Panc1 (cell line): Measurements from ENCODE around the gene ATXN2. TPM values are rescaled to one million over a fixed set of nuclear protein-coding genes. Genes with fewer than 3 reads are reported as not detected.

Experiments used
- ATAC-seq: fragments of 200-7000 bp; cut with Tn5 transposase; 2 replicates; pipeline ENCODE4 v1.9.1; 2020; ENCODE audit warnings: mild to moderate bottlenecking, moderate library complexity
- BruUV-seq: library from RNA; stranded (reverse); fragments of 400-500 nt; replicated peaks from 2 replicates; lab custom pipeline; 2021; lab: Mats Ljungman, UMichigan
- CTCF ChIA-PET: fragments of 300-600 bp; sonication (Branson Sonifier 250); formaldehyde crosslinking; loops from one replicate; lab custom pipeline; 2022; ENCODE audit warnings: antibody characterized with exemption; lab: Charles Lee
- POLR2A ChIA-PET: fragments of 300-600 bp; sonication (Branson Sonifier 250); formaldehyde crosslinking; loops from one replicate; lab custom pipeline; 2022; ENCODE audit warnings: antibody characterized with exemption; lab: Charles Lee
- DNase-seq: peaks from one replicate; pipeline ENCODE4 v3.0.0-alpha.2; 2010; ENCODE audit warnings: low read depth, low spot score
- H3K27ac ChIP-seq: 2 replicates; pipeline ENCODE4 v1.5.1; 2011; ENCODE audit warnings: mild to moderate bottlenecking, low read length, inconsistent platforms
- H3K27me3 ChIP-seq: fragments of 200-500 bp; sonication (Bioruptor generic); 2 replicates; pipeline ENCODE4 v1.6.0; 2014; ENCODE audit warnings: low read length, inconsistent platforms; ENCODE audit not compliant: control insufficient read depth, insufficient read depth
- H3K36me3 ChIP-seq: fragments of 200-500 bp; sonication (Bioruptor generic); 2 replicates; pipeline ENCODE4 v1.5.1; 2014; ENCODE audit warnings: inconsistent platforms, mild to moderate bottlenecking, low read length, moderate library complexity; ENCODE audit not compliant: control insufficient read depth, insufficient read depth
- H3K4me1 ChIP-seq: 2 replicates; pipeline ENCODE4 v1.5.1; 2011; ENCODE audit warnings: inconsistent platforms, mild to moderate bottlenecking, low read length, moderate library complexity; ENCODE audit not compliant: control insufficient read depth, insufficient read depth
- H3K4me3 ChIP-seq, 2 experiments: 2 replicates each; pipeline ENCODE4 v1.5.1; 2011 to 2012; ENCODE audit warnings: low read depth in 2 of 2, low read length in 2 of 2, mild to moderate bottlenecking in 2 of 2, inconsistent platforms in 1 of 2, moderate library complexity in 1 of 2
- H3K9me3 ChIP-seq: fragments of 200-500 bp; sonication (Bioruptor generic); 2 replicates; pipeline ENCODE4 v1.5.1; 2014; ENCODE audit warnings: low read depth, mild to moderate bottlenecking, inconsistent platforms, low read length, moderate library complexity; ENCODE audit not compliant: control insufficient read depth, insufficient read depth
- POLR2AphosphoS5 ChIP-seq: IDR thresholded peaks from 2 replicates; pipeline ENCODE4 v1.6.1; 2012; ENCODE audit warnings: mild to moderate bottlenecking, low read depth, low read length, moderate library complexity
- SIN3A ChIP-seq: IDR thresholded peaks from 2 replicates; pipeline ENCODE4 v1.6.1; 2012; ENCODE audit warnings: low read depth, mild to moderate bottlenecking, low read length, moderate library complexity, borderline replicate concordance; ENCODE audit not compliant: insufficient read depth
- TCF7L2 ChIP-seq: IDR thresholded peaks from 2 replicates; pipeline ENCODE4 v1.6.1; 2011; ENCODE audit warnings: mild to moderate bottlenecking, low read depth, low read length, inconsistent platforms
- in situ Hi-C: cut with HindIII; loops from 2 replicates; pipeline ENCODE4 v1.10.0; 2016; ENCODE audit warnings: low sequenced_read_pairs, low pct_unique_long_range_greater_than_20kb
- intact Hi-C: fragments of 100-400 bp; cut with micrococcal nuclease; formaldehyde crosslinking; loops from one replicate; pipeline ENCODE4 v1.10.0; 2022; ENCODE audit not compliant: unreplicated experiment
- total RNA-seq: library from RNA; stranded (reverse); gene quantifications from one replicate; pipeline ENCODE4 v1.2.1, GENCODE V29; 2021; ENCODE audit not compliant: unreplicated experiment
- TF ChIP-seq, protein P1 (sequence below): fragments of 450-650 bp; IDR thresholded peaks from 2 replicates; pipeline ENCODE4 v1.5.1; 2017; ENCODE audit warnings: mild to moderate bottlenecking
- TF ChIP-seq, protein P2 (sequence below), 2 experiments: IDR thresholded peaks; 2 replicates each; pipeline ENCODE4 v1.6.1; 2011 to 2012; ENCODE audit warnings: low read depth in 2 of 2, control low read depth in 1 of 2, low read length in 1 of 2, mild to moderate bottlenecking in 1 of 2, moderate library complexity in 1 of 2; ENCODE audit not compliant: insufficient read depth in 1 of 2

Gene ATXN2
- total RNA-seq, 1 experiment from 2014 or later: 77.6 TPM

DNA sequence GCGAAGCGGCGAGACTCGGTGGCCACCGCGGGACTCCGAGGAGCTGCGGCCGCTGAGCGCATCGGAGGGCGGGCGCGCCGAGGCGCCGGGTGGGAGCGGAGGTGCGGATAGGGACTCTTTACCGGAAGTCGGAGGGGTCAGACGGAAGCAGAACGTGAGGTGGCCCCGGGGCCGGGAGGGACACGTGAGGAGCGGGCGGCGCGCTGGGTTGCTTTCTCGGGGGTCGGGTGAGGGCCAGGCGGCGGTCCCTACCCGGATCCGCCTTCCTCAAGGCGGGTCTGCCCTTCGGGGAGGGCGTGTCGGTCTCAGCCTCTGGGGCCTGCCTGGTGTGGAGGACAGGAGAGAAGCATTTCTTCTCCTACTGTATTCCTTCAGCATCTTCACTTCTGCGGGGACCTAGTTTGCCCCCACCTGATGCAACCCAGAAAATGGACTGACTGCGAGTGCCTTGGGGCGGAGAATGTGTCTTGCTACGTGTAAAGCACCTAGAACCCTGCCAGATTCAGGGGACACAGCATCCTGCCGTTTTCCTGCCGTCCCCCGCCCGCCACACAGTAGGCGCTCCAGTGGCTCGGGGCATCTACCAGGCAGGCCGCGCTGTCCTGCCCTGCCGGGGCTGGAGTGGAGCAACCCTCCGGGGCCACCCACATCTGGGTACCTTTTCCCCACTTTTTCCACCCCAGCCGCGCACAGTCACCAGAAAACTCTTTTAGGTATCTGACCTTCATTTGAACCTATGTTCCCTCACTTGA, 514 bp upstream of the ATXN2 start:
- DNase-seq (peak; percentile 36), ATAC-seq (peak; percentile 88)
- no peaks in the 10 kb centered on the region for H3K27me3 ChIP-seq
- H3K27ac ChIP-seq: peak overlapping the region; percentile 98
- in situ Hi-C loops (loop anchor here (25.0 kb wide), 1 partner anchor 88 kb away; the partner anchor contains the start of genes ACAD10 and BRAP), intact Hi-C loops (no loop called here)
- TF ChIP-seq SIN3A (peak; percentile 40; the same call in 1 of the 2 replicates), TCF7L2 (peak; percentile 51; the same call in 1 of the 2 replicates), POLR2AphosphoS5 (peak; percentile 86)
- TF ChIP-seq, protein P1, sequence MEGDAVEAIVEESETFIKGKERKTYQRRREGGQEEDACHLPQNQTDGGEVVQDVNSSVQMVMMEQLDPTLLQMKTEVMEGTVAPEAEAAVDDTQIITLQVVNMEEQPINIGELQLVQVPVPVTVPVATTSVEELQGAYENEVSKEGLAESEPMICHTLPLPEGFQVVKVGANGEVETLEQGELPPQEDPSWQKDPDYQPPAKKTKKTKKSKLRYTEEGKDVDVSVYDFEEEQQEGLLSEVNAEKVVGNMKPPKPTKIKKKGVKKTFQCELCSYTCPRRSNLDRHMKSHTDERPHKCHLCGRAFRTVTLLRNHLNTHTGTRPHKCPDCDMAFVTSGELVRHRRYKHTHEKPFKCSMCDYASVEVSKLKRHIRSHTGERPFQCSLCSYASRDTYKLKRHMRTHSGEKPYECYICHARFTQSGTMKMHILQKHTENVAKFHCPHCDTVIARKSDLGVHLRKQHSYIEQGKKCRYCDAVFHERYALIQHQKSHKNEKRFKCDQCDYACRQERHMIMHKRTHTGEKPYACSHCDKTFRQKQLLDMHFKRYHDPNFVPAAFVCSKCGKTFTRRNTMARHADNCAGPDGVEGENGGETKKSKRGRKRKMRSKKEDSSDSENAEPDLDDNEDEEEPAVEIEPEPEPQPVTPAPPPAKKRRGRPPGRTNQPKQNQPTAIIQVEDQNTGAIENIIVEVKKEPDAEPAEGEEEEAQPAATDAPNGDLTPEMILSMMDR: no peak
- TF ChIP-seq, protein P2, sequence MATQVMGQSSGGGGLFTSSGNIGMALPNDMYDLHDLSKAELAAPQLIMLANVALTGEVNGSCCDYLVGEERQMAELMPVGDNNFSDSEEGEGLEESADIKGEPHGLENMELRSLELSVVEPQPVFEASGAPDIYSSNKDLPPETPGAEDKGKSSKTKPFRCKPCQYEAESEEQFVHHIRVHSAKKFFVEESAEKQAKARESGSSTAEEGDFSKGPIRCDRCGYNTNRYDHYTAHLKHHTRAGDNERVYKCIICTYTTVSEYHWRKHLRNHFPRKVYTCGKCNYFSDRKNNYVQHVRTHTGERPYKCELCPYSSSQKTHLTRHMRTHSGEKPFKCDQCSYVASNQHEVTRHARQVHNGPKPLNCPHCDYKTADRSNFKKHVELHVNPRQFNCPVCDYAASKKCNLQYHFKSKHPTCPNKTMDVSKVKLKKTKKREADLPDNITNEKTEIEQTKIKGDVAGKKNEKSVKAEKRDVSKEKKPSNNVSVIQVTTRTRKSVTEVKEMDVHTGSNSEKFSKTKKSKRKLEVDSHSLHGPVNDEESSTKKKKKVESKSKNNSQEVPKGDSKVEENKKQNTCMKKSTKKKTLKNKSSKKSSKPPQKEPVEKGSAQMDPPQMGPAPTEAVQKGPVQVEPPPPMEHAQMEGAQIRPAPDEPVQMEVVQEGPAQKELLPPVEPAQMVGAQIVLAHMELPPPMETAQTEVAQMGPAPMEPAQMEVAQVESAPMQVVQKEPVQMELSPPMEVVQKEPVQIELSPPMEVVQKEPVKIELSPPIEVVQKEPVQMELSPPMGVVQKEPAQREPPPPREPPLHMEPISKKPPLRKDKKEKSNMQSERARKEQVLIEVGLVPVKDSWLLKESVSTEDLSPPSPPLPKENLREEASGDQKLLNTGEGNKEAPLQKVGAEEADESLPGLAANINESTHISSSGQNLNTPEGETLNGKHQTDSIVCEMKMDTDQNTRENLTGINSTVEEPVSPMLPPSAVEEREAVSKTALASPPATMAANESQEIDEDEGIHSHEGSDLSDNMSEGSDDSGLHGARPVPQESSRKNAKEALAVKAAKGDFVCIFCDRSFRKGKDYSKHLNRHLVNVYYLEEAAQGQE (IDR thresholded peaks at IDR 0.05; ENCODE audit: insufficient read depth in 1 of 2, low read depth in 2 of 2, low read length in 1 of 2): no peak
- no peaks in the 10 kb centered on the region for H3K9me3 ChIP-seq
- peaks cover 13% of the 10 kb centered on the region for H3K4me1 ChIP-seq
- peak overlapping the region; percentile 78 to 91 for H3K4me3 ChIP-seq
- ChIA-PET CTCF (no interaction called here), POLR2A (no interaction called here)
- peaks cover 4% of the 10 kb centered on the region; the same call in 1 of the 2 replicates for H3K36me3 ChIP-seq
- BruUV-seq: no TSS peak

DNA sequence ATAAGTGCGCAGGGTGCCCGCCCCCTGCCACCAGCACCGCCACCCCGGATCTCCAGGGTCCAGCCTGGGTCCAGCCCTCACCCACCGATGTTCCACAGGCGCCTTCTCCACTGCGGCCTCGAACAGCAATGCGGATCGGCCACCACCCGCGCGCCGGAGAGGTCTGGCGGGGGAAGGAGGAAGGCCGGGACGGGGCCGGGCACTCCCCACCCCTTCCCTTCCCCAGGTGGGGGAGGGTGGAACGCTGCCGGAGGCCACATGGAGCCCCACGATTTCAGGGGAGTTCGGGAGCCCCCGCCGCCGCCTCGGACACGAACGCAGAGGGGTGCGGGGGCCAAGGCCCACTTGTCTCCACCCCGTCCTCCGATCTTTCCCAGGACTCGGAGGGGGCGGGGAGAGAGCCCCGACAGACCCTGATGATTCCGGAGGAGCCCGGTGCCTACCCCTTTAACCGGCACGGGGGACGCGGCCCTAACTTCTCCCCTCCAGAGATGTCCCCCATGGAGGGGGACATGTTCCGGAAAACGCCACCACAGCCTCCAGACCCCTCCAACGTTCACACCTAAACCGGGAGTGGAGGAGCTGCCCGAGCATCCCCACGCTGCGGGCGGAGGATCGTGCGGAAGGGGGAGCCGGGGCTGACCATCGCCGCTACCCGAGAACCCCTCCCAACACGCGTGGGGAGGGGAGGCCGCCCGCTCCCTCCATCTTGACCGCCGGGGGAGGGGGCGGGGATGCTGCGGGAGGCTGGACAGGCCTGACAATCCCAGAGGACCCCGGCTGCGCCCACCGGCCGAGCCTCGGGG, 1.1 kb downstream of the ATXN2 start:
- Histone ChIP-seq H3K27ac (peak overlapping the region; percentile 85), H3K4me3 (peak overlapping the region; percentile 83 to 91), H3K4me1 (peaks cover 29% of the 10 kb centered on the region), H3K9me3 (no peaks in the 10 kb centered on the region), H3K27me3 (no peaks in the 10 kb centered on the region), H3K36me3 (peaks cover 4% of the 10 kb centered on the region)
- intact Hi-C loops: no loop called here
- POLR2A ChIA-PET: interaction anchor here (0.5 kb wide), 1 partner anchor 16 kb away, joined by 8 read pairs; no protein-coding TSS in a partner anchor
- in situ Hi-C loops: loop anchor here (25.0 kb wide), 1 partner anchor 89 kb away; the partner anchor contains the start of genes ACAD10 and BRAP
- ATAC-seq: peak; percentile 30
- CTCF ChIA-PET: no interaction called here
- TF ChIP-seq POLR2AphosphoS5 (no peak), TCF7L2 (no peak)
- DNase-seq: no peak
- BruUV-seq: no TSS peak
